Gastrocnemius medialis (tissue), 4 donors: ENCODE data around the gene SPATA25.

Source experiments
- CTCF ChIP-seq, 5 experiments: fragments of 450-650 bp in 3 of 5; fragments of 200-600 bp in 2 of 5; sonication (generic) in 2 of 5; IDR thresholded peaks in 4 of 5; conservative IDR thresholded peaks in 1 of 5; 1 replicate in 4 of 5; 2 replicates in 1 of 5; pipeline ENCODE4 v1.5.1; 2016 to 2019; ENCODE audit warnings: antibody characterized with exemption in 5 of 5, mild to moderate bottlenecking in 3 of 5, moderate library complexity in 3 of 5
- POLR2A ChIP-seq, 2 donors: fragments of 450-650 bp; IDR thresholded peaks; one replicate each; pipeline ENCODE4 v1.6.1; 2017; ENCODE audit warnings: antibody characterized with exemption in 2 of 2, mild to moderate bottlenecking in 2 of 2, moderate library complexity in 2 of 2

- TF ChIP-seq CTCF (IDR thresholded peaks at IDR 0.05 in 4 of 5, conservative IDR thresholded peaks at IDR 0.05 in 1 of 5) (no peak), POLR2A (IDR thresholded peaks at IDR 0.05) (no peak)
Measured at GRCh38 chr20:45892049-45892825, 4.8 kb upstream of the SPATA25 start.
